Transverse colon (tissue), 3 donors: ENCODE measurements around the gene SNTG2.

ENCODE experiments used
- EP300 ChIP-seq: sonication (generic); formaldehyde crosslinking; IDR thresholded peaks from one replicate; pipeline ENCODE4 v1.6.1; 2017; ENCODE audit warnings: antibody characterized with exemption, low read depth
- POLR2A ChIP-seq: fragments of 450-650 bp; IDR thresholded peaks from one replicate; pipeline ENCODE4 v1.6.1; 2016; ENCODE audit warnings: antibody characterized with exemption, mild to moderate bottlenecking, moderate library complexity
- TF ChIP-seq, protein P1 (sequence below), 5 experiments: fragments of 200-600 bp in 3 of 5; fragments of 450-650 bp in 2 of 5; sonication (generic) in 3 of 5; IDR thresholded peaks; 1 replicate in 2 of 5; 2 replicates in 3 of 5; pipeline ENCODE4 v1.5.1; 2016 to 2017; ENCODE audit warnings: antibody characterized with exemption in 5 of 5, inconsistent platforms in 3 of 5, mild to moderate bottlenecking in 2 of 5, moderate library complexity in 1 of 5

DNA sequence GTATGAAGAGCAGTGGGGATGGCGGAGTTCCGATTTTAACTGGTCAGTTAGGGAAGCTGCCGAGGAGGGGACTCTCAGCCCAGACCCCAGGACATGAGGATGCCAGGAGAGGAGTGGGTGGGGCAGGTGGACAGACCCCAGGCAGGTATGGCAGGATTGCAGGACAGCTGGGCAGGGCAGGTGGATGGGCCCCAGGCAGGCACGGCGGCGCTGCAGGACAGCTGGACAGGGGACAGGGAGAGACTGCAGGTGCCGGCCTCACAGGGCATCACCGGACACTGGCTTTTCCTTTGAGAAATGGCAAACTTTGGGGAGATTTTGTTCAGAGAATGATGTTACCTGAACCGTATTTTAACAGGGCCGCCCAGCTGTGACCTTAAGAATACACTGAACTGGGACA, 127.7 kb downstream of the SNTG2 start:
- TF ChIP-seq, protein P1, sequence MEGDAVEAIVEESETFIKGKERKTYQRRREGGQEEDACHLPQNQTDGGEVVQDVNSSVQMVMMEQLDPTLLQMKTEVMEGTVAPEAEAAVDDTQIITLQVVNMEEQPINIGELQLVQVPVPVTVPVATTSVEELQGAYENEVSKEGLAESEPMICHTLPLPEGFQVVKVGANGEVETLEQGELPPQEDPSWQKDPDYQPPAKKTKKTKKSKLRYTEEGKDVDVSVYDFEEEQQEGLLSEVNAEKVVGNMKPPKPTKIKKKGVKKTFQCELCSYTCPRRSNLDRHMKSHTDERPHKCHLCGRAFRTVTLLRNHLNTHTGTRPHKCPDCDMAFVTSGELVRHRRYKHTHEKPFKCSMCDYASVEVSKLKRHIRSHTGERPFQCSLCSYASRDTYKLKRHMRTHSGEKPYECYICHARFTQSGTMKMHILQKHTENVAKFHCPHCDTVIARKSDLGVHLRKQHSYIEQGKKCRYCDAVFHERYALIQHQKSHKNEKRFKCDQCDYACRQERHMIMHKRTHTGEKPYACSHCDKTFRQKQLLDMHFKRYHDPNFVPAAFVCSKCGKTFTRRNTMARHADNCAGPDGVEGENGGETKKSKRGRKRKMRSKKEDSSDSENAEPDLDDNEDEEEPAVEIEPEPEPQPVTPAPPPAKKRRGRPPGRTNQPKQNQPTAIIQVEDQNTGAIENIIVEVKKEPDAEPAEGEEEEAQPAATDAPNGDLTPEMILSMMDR (IDR thresholded peaks at IDR 0.05) = no peak
- no peak for TF ChIP-seq EP300
- TF ChIP-seq POLR2A = no peak
